ENCODE data around the gene SAMD8.
"Not testable (repeated sequence)": the region's sequence is repeated elsewhere in the genome, so short reads cannot be mapped to it uniquely, and the experiment has no call there.

The SAMD8 gene

DNA sequence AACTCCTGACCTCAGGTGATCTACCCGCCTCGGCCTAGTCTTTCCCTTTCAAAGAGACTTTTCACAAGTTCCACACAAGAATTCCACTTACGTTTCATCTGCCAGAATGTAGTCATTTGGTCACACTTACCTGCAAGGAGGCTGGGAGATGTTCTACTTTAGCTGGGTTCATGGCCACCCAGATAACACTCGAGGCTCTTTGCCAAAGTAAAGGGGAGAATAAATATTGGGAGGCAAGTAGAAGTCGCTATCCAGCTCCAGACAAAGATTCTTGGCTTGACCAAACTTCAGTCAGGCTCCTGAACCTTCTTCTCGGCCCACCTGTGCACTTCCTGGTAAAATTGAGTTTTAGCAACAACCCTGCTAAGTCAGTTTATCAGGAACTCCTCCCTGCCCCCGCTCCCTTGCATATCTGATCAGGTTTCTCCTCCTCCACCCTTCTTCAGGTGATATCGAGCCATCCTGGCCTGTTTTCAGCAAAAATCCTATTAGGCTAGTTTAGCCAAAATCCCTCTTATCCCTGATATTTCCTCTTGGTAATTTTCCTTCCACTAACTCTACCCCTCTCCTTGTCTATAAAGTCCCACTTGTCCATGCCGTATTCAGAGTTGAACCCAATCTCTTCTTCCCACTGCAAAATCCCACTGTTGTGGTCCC is 25.1 kb upstream of the SAMD8 start:
- DNase-seq (ENCODE audit: low read depth) = no peak

DNA sequence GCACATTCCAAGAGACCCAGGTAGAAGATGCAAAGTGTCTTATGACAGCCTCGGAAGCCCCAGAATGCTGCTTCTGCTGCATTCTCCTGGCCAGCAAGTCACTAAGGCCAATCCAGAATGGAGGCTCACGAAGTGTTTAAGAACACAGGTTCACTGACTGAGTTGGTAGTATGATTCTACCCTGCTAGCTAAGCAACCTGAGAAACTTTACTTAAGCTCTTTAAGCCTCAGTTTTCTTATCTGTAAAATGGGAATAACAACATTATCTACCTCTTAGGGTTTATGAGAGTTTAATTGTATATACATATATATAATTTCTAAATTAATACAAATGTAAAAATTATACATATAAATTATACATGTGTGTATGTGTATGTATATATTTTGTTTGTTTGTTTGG is 22.8 kb upstream of the SAMD8 start:
- DNase-seq (ENCODE audit: low read depth) = no peak

DNA sequence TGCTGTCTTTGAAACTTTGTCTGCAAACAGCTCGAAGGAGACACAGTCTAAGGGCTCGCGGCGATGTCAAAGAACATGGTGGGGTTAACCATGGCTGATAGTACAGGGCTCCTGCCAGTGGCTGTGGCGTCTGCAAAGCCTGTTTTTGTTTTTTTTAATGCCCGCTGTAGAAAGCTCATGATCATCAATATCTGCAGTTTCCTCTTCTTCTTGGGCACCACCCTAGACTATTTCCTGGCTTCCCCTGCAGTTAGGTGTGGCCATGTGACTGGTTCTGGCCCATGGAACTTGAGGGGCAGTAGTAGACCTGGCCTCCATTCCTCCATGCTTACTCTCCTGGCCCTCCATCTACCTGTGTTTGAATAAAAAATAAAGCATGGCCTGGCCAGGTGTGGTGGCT is 21.8 kb upstream of the SAMD8 start:
- no peak for DNase-seq (ENCODE audit: low read depth)

DNA sequence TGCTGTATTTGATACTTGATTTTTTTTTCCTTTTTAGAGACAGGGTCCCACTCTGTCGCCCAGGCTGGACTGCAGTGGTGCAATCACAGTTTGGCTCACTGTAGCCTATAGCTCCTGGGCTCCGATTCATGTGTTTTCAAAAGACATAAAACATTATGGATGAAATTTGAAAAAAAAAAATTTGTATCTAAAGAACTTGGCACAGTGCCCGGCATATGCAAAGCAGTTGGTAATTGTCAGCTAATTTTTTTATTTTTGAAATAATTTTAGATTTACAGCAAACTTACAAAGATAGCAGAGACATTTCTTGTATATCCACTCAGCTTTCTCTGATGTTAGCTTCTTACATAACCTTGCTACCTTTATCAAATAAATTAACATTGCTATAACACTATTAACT is 20.3 kb upstream of the SAMD8 start:
- no peak for DNase-seq (ENCODE audit: low read depth)

DNA sequence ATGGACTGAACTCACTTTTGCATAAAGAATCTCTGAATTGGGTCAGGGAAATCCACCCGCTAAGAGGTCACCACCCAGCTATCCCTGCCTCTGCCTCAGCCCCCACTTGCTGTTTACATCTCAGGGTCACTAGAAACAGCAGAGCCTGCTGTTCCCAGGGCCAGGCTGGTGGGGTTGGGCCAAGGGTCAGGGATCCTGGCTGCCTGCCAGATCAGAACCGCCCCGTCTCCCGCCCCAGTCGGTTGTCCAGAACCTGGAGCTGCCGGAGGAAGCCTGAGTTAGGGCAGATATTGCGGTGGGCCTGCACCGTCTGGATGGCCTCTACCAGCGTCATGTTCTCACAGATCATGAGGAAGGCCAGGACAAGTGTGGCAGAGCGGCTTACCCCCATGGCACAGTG is 17.0 kb upstream of the SAMD8 start:
- DNase-seq (ENCODE audit: low read depth) = no peak

DNA sequence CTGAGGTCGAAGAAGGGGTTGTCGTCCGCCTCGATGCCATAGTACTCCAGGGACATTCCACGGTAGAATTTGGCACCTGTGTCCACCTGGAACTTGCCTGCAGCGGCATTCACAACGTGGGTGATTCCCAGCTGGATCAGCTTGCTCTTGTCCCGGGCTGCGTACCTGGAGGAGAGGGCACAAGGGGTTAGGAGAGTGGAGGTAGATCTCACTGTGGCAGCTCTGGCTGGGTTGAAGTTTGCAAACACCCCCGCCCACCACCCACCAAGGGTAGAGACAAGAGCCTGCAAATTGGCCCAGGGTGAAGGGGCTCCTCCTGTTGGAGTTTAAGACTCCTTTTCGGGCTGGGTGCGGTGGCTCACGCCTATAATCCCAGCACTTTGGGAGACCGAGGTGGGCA is 15.8 kb upstream of the SAMD8 start:
- no peak for DNase-seq (ENCODE audit: low read depth)

DNA sequence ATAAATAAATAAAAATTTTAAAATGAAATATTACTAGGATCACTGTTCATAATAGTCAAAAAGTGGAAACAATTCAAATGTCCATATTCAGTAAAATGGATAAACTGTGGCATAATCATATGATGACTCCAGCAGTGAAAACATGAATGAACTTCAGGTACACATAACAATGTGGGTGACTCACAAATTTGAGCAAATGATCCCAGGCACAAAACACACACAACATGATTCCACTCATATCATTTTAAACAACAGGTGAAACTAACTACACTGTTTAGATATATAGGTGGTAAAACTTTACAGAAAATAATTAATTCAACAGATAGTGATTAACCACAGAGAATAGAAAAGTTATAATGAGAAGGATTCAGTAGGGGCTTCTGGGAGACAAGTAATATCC is 14.7 kb upstream of the SAMD8 start:
- no peak for DNase-seq (ENCODE audit: low read depth)

DNA sequence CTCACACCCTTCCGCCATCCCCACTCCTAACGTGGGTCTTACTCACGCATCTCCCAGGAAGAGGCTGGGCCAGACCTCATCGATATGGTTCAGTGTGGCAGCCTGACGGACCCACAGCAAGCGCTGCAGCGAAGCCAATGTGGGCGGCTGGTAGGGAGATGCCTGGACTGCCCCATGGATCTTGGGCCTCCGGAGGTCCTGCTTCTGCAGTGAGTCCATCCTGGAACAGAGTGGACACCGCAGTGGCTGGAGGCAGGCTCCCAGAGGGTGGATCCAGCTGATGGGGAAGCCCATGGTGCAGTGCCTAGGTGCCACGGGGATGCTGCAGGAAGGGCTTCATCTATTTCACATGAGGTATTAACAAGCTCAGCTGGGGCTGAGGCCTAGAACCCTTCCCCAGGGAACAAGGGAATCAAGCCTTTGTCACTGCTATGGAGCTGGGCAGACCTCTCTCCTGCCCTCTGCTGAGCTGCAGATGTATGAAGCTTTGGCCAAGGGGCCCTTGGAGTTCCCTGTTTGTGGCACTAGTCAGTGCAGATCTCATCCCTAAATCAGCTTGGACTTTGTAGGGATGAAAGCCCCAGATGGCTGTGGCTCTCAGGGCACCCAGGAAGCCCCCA is 13.7 kb upstream of the SAMD8 start:
- peak; percentile 27 for DNase-seq (ENCODE audit: low read depth)

DNA sequence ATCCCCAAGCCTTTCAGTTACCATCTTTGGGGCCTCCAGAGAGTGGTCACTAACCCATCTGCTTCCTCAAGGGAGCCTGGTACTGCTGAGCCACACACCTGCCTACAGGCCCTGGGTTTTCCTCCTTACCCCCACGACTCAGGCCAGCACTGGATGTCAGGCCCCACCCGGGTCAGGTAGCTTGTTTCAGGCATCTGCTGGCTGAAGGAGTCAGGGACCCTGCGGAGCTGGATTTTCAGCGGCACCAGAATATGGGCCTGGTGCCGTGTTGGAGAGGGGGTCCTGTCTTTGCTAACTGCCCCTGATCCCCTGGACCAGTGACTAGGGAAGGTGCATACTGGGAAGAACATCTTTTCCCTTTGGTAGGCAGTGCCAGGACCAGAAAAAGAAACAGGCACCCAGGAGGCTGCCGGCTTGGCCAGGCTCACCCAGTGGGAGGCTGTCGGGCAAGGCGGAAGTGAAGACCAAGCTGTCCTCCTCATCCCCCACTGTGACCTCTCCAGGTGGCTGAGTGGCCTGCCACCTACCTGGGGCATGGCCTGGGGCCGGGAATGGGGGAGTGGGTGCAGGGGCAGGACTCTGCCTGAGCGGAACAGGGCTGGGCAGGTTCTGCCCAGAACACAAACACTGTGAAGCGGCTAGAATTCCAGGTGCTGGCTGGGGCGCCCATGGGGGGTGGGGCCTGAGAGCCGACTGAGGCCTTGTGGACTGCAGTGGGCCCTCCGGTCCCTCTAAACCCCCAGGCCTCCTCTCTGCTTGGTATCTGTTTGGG is 12.4 kb upstream of the SAMD8 start:
- no peak for DNase-seq (ENCODE audit: low read depth)

DNA sequence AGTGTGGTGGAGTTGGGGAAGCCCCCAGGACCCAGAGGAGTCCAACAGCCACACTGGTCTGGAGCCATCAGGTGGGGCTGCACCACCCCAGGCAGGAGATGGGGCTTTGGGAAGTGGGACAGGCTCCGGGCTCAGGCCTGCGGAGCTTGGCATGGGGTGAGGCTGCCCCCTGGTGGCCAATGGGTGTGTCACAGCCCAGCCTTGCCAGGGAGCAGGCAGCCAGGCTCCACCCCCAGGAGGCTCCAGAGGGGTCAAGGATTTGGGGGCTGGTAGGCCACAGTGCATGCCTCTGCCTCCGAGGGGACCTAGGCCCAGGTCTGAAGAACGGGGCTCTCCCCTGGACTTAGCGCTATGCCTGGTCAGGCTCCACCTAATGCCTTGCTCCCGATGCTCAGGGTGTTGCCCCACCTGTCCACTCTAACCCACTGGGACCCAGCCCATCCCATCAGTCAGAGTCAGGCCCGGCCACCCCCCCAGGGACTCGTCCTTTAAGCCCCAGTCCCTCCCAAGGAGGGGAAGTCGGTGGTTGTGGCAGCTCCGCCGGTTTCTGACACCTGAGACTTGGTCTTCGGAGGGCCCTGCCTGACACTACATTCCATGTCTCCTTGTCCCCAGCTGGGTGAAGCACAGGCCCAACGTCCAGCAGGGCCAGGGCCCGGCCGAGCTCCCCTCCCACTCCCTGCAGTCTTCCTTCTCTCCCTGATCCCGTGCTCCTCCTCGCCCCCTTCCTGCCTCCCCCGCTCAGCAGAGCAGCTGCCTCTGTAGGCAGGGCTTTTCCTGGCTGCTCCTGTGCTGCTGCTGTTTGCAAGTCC is 11.3 kb upstream of the SAMD8 start:
- DNase-seq (ENCODE audit: low read depth) = peak; percentile 34

DNA sequence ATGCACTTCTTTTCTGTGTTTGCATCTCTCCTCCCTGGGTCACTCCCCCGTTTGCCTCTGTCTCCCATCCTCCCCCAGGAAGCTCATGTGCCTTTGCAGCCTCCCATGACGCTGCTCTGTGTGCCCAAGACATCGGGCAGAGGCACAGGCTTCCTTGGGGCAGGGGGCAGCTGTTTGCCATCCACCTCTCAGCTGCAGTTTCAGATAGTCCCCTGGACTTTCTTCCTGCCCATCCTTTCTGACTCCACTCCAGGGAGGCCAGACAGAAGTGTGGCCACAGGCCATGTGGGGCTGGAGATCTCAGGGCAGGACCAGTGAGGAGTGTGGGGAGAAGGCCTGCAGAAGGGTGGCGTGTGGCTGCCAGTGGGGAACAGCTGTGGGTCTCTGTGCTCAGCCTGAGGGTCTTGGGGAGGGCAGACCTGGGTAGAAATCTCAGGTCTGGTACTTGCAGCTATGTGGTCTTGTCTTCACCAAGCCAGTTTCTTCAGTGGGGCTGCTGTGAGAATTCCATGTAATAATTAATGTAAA is 10.6 kb upstream of the SAMD8 start:
- no peak for DNase-seq (ENCODE audit: low read depth)

DNA sequence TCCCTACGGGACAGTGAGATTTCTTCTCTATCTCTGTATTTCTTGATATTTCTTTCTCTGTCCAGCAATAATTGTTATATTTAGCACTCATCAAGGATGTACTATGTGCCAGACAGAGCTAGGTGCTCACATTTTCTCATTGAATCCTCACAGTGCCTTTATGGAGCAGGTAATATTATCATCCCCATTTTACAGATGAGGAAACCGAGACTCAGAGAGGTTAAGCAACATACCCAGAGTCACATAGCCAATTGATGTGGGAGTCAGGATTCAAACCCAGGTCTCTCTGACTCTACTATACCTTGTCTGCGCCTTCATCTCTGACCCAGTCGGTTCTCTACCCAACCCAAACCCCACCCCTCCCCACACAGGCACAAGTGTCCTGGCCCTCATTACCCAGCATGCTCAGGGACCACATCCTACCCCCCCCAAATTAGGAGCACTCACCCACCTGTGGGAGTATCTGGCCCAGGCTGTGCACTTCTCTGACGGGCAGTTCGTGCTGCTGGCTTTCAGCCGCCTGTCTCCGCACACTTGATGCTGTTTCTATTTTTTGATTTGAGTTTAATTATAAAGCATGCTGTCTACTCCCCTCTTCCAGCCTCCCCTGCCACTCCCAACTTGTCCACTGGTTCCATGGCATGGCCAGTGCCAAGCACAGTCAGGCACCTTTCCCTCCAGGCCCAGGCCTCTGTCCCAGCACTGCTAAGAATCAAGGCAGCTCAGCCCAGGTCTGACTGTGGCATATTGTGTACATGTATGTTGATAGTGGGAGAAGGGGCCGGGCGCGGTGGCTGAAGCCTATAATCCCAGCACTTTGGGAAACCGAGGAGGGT is 9.8 kb upstream of the SAMD8 start:
- no peak for DNase-seq (ENCODE audit: low read depth)

DNA sequence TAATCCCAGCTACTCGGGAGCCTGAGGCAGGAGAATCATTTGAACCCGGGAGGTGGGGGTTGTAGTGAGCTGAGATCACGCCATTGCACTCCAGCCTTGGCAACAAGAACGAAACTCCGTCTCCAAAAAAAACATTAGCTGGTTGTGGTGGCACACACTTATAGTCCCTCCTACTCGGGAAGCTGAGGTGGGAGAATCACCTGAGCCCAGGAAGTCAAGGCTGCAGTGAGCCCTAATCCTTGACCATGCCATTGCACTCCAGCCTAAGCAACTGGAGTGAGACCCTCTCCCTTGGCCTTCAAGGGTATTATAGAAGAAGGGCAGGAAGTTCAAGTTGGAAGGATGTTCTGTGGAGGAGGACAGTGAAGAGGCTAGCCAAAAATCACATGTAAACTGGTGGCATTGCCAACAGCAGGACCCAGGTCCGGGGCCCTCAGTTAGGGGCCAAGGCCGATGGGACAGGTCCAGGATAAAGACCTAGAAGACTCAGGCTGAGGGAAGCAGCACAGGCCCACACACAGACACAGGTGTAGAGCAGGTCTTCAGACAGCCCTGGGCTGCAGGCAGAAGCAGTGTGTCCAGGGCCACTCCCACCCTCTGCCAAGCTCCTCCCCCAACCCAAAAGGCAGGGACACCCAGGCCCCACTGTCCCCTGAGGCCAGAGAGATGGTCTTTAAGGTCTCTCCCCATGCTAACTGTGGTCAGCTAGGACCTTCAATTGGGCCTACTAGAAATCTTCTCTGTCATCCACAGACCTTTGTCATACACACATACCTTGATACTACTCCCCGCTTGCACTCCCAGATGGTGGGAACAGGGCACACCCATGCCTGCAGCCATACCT is 8.4 kb upstream of the SAMD8 start:
- no peak for DNase-seq (ENCODE audit: low read depth)

DNA sequence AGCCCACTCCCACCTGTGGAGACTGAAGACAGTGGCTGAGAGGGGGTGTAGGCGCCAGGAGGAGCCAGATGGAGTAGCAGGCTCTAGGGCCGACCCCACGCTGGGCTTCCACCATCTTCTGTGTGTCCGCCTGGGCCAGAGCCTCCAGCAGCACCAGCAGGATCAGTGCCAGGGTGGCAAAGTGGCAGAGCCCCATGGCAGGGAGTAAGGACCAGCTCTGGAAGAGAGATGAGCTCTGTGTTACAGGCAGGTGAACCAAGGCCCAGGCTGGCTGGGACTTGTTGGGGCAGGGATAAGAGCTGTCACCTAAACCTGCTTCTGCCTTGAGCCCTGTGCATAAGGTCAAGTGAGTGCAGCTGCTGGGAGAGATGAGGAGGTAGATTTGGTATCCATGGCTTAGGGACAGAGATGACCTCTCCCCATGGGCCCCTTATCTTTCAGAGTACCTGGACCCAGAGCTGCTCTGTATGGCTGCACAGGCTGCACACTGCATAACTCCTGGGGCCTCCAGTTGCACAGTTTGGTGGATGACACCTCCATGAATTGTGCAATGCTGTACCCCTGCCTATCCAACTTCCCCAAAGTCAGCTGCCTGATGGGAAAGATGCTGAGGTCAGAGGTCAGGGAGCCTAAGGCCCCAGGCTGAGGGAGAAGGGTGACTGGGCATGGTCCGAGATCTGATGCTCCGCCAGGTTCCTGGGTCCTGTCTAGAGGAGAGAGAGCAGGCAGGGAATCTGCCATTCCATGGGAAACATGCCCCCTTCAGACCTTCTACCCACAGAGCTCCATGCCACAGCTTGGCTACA is 7.4 kb upstream of the SAMD8 start:
- DNase-seq (ENCODE audit: low read depth) = no peak

DNA sequence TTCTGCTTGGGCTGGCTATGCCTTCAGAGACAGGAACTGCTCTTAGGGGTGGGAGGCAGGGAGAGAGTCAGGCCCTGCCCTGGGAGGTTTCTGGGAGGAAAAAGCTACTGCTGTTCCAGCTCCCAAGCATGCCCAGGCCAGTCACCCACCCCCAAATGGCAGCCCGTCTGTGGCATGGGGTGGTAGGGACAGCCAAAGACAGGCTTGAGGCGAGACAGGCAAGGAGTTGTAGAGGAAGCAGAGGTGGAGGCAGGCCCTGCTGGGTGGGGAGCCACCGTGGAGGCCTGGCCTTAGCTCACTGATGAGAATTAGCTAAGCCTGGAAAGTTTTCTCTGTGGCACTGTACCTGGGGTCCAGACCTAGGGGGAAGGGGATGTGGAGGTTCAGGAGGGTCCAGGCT is 6.6 kb upstream of the SAMD8 start:
- DNase-seq (ENCODE audit: low read depth) = no peak

DNA sequence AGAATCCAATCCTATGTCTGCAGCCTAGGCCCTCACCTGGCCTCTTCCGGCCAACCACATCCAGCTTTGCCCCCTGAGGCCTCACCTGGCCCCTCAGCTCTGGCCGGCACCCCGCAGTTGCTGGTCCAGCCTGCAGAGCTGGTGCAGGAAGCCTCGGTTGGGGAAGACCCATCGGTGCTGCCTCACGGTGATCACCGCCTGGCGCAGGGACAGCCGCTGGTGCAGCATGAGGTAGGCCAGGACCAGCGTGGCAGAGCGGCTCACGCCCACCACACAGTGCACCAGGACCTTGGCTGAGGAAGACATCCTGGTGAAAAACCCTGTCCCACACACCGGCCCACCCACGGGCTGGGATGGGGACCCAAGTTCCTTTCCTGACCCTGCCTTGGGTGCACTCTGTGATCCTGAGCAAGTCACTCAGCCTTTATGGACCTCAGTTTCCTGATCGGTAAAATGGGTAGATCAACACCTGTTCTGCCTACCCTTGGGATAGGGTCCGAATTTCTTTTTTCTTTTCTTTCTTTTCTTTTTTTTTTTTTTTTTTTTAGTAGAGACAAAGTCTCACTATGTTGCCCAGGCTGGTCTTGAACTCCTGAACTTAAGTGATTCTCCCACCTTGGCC is 5.8 kb upstream of the SAMD8 start:
- DNase-seq (ENCODE audit: low read depth) = no peak

DNA sequence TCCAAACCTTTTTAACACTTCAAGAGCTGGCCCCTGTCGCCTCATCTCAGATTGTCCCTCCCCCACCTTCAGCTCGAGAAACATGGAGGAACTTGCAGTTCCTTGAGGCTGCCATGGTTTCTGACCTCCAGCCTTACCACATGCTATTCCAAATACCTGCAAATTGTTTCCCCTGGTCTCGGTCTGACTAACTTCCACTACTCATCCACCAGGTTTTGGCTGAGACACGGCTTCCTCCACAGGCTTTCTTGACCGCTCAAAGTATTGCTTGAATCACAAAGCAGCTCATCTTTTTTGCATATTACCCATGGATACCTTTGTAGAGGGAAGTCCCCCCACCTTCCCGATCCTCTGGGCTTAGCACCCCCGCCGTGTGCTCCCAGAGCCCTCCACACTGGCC is 5.2 kb upstream of the SAMD8 start:
- DNase-seq (ENCODE audit: low read depth) = no peak

DNA sequence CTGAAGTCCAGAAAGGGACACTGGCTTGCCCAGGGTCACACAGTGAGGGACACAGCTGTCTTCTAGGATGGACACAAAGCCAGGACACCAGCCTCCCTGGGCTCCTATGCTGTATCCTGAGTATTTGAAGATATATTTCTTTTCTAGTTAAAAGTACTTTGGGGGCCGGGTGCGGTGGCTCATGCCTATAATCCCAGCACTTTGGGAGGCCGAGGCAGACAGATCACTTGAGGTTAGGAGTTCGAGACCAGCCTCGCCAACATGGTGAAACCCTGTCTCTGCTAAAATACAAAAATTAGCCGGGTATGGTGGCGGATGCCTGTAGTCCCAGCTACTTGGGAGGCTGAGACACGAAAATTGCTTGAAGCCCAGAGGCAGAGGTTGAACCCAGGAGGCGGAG is 4.6 kb upstream of the SAMD8 start:
- DNase-seq (ENCODE audit: low read depth) = not testable (repeated sequence)
